HG03175 (cell line): ENCODE measurements around the gene TMEM214.

ENCODE experiments used
- ATAC-seq: cut with Tn5 transposase; IDR thresholded peaks from one replicate; pipeline ENCODE4 v1.9.1; 2021; ENCODE audit warnings: mild to moderate bottlenecking, moderate library complexity; ENCODE audit not compliant: unreplicated experiment

The TMEM214 gene

GRCh38 chr2:27038631-27039339 lies 6.0 kb downstream of the TMEM214 start:
- no peak for ATAC-seq

- ATAC-seq, result no peak
Measured at GRCh38 chr2:27039426-27039825, 6.7 kb downstream of the TMEM214 start.

GRCh38 chr2:27039871-27040270 lies 7.1 kb downstream of the TMEM214 start:
- ATAC-seq, result no peak

GRCh38 chr2:27040282-27040681 lies 7.5 kb downstream of the TMEM214 start:
- ATAC-seq, result no peak

GRCh38 chr2:27041752-27042151 lies 9.0 kb downstream of the TMEM214 start:
- no peak for ATAC-seq

GRCh38 chr2:27042159-27042661 lies 9.4 kb downstream of the TMEM214 start:
- ATAC-seq, result no peak

- no peak for ATAC-seq
Measured at GRCh38 chr2:27042985-27043634, 10.3 kb downstream of the TMEM214 start.

- peak; percentile 6 for ATAC-seq
Measured at GRCh38 chr2:27049422-27050280, 16.9 kb downstream of the TMEM214 start.

GRCh38 chr2:27050281-27050995 lies 17.7 kb downstream of the TMEM214 start:
- ATAC-seq, result peak; percentile 59

- peak; percentile 73 for ATAC-seq
Measured at GRCh38 chr2:27050996-27051901, 18.5 kb downstream of the TMEM214 start, which contains the start of gene AGBL5. Gene AGBL5 (plus strand): TSS chr2:27051668. CDS start chr2:27052959, 1,291 bp downstream.

- no peak for ATAC-seq
Measured at GRCh38 chr2:27051902-27052645, 19.3 kb downstream of the TMEM214 start.

- ATAC-seq, result no peak
Measured at GRCh38 chr2:27053321-27053720, 20.6 kb downstream of the TMEM214 start.

- ATAC-seq, result no peak
Measured at GRCh38 chr2:27053776-27054175, 21.0 kb downstream of the TMEM214 start.

- no peak for ATAC-seq
Measured at GRCh38 chr2:27054721-27055120, 22.0 kb downstream of the TMEM214 start.

- no peak for ATAC-seq
Measured at GRCh38 chr2:27057184-27057583, 24.4 kb downstream of the TMEM214 start.

- no peak for ATAC-seq
Measured at GRCh38 chr2:27058210-27058609, 25.4 kb downstream of the TMEM214 start.

GRCh38 chr2:27059141-27059820 lies 26.5 kb downstream of the TMEM214 start:
- ATAC-seq, result no peak

GRCh38 chr2:27060323-27060722 lies 27.6 kb downstream of the TMEM214 start:
- ATAC-seq, result no peak
